Stimulated activated CD8-positive, alpha-beta memory T cell treated with anti-CD3 and anti-CD28 coated beads, Interleukin-4, amount 100 ng/mL, for 48 hours (primary cell): ENCODE results near the gene CPS1.

Experiments
- DNase-seq: peaks from one replicate; pipeline ENCODE4 v3.0.0-alpha.2; 2020

The CPS1 gene

GRCh38 chr2:210707900-210708299 is 151.5 kb downstream of the CPS1 start:
- no peak for DNase-seq

- DNase-seq = no peak
Measured at GRCh38 chr2:210713122-210713521, 156.7 kb downstream of the CPS1 start.

GRCh38 chr2:210715560-210716082 is 159.2 kb downstream of the CPS1 start:
- no peak for DNase-seq

GRCh38 chr2:210718503-210718902 is 162.1 kb downstream of the CPS1 start:
- DNase-seq = no peak

GRCh38 chr2:210722092-210722491 is 165.7 kb downstream of the CPS1 start:
- no peak for DNase-seq

GRCh38 chr2:210727549-210727948 is 171.2 kb downstream of the CPS1 start:
- no peak for DNase-seq
